HG03378 (cell line): ENCODE measurements around the gene KIF2C.
A peak's percentile ranks its signal among the peaks of the same experiment; 100 is the strongest.
"Not testable (repeated sequence)": the region's sequence is repeated elsewhere in the genome, so short reads cannot be mapped to it uniquely, and the experiment has no call there.

ENCODE experiments used
- ATAC-seq: cut with Tn5 transposase; IDR thresholded peaks from one replicate; pipeline ENCODE4 v1.9.1; 2021; ENCODE audit warnings: mild to moderate bottlenecking, moderate library complexity; ENCODE audit not compliant: unreplicated experiment

KIF2C gene

DNA sequence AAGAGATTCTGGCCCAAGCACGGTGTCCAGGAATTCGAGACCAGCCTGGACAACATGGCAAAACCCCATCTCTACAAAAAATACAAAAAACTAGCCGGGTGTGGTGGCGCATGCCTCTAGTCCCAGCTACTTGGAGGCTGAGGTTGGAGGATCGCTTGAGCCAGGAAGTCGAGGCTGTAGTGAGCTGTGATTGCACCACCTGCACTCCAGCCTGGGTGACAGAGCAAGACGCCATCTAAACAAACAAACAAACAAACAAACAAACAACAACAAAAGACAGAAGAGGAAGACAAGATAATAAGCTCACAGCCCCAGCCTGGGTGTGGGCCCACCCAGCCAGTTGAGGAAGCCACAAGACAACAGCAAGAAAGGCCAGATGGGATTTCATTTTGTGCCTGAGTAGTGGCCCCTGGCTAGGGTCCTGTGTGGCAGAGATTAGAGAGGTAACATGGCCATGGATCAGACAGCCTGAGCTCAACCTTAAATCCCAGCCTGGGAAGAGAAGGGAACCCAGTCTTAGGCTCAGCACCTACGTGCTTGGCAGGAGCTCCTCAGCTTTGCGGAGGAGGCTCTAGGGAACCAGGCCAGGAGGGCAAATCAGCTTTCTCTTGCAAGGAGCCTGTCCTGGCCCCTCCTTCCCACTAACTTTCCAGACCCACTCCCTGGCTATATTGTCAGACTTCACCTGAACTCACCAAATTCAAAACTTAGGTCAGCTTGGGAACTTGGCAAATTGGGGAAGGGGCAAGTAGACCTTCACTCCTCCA, 53.3 kb downstream of the KIF2C start:
- no peak for ATAC-seq

DNA sequence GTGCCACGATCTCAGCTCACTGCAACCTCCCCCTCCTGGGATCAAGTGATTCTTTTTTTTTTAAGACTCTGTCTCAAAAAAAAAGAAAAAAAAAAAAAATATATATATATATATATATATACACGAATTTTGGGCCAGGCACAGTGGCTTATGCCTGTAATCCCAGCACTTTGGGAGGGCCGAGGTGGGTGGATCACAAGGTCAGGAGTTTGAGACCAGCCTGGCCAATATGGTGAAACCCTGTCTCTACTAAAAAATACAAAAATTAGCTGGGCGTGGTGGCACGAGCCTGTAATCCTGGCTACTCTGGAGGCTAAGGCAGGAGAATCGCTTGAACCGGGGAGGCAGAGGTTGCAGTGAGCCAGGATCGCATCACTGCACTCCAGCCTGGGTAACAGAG, 58.2 kb downstream of the KIF2C start:
- ATAC-seq = not testable (repeated sequence)

DNA sequence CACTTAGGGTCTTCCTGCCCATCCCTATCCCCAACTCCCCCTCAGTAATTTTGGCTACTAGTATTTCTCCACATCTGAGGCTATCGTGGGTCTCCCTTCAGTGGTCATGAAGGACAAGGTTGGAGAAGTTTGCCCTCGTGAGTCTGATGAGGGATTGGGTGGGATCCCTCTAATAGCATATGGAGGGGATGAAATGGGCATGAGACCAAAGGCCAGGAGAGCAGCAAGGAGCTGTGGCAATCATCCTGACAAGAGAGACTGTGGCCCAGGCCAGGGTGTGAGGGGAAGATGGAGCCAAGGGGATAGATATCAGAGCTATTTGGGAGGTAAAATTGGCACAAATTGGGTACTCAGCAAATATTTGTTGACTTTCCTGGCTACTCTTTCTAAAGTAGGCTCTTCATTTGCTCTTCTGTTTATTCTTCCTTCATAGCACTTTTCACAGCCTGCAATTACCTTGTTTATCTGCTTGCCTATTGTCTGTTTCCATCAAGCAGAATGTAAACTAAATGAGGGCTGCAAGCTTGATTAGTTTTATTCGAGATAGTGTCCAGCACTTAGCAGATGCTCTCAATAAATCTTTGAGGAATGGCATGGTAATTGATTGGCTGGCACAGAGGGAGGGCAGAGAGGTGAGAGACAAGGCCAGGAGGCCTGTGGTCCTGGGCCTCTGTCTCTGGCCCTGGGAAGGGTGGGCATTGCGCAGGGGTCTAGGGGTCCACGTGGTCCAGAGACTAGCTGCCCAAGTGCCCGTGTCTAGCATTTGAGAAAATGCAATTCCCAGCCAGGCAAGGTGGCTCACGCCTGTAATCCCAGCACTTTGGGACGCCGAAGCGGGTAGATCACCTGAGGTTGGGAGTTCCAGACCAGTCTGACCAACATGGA, 59.1 kb downstream of the KIF2C start:
- ATAC-seq = no peak

DNA sequence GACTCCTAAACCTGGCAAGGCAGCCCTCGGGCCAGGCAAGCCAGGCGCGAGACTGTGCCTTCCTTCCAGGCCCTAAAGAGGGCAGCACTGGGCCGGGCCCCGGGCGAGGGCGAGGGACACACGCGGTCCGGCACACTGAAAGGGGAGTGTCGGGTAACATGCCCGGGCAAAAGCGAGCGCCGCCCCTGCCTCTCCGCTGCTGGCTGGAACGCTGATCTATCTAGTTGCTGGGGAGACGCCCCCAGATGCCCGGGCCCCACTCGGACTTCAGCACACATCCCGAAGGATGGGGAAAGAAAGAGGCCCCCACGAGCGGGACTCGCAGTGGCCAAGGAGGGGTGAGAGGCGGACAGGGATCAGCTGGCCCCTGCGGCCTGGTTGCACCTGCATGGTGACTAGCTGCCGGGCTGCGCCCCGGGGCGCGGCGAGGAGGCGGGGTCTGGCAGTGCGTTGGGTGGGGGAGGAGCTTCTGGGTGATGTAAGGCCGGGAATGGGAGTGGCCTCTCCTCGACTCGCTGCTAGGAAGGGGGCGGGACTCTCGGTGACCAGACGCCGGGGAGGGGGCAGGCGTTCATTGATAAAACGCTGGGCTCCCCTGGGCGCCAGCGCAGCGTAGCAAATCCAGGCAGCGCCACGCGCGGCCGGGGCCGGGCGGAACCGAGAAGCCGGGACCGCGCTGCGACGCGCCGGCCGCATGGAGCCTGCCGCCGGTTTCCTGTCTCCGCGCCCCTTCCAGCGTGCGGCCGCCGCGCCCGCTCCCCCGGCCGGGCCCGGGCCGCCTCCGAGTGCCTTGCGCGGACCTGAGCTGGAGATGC, 60.3 kb downstream of the KIF2C start, which contains the start of gene PLK3:
Gene PLK3, plus strand, starts transcription at position 608 of the 815 bp plus-strand sequence. Its CDS starts 87 bp downstream, at position 695.
- ATAC-seq = peak; percentile 67

DNA sequence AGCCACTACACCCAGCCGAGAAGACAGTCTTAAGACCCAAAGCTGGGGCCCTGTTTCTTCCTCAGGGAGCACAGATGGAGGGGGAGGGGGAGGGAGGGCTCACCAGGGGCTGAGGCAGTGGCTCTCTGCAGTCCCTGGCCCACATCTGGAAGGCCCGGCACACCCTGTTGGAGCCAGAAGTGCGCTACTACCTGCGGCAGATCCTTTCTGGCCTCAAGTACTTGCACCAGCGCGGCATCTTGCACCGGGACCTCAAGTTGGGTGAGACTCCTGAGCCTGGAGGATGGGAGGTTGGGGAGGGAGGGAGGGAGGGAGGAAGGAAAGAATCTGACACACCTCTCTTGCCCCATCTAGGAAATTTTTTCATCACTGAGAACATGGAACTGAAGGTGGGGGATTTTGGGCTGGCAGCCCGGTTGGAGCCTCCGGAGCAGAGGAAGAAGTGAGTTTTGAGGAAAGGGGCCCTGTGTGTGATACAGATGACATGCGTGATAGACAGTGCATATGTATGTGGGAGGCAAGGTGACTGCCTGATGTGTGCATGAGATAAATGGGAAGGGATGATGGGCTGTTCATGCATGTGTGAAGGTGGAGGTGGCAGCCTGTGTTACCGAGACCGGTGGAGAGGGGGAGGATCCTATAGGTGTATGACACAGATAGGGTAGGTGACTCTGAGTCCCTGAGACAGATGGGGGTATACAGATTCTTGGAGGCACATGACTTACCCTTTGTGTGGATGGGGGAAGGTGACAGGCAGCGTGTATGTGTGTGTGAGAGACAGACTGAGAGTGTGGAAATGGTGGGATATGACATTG, 62.1 kb downstream of the KIF2C start:
- ATAC-seq = no peak

DNA sequence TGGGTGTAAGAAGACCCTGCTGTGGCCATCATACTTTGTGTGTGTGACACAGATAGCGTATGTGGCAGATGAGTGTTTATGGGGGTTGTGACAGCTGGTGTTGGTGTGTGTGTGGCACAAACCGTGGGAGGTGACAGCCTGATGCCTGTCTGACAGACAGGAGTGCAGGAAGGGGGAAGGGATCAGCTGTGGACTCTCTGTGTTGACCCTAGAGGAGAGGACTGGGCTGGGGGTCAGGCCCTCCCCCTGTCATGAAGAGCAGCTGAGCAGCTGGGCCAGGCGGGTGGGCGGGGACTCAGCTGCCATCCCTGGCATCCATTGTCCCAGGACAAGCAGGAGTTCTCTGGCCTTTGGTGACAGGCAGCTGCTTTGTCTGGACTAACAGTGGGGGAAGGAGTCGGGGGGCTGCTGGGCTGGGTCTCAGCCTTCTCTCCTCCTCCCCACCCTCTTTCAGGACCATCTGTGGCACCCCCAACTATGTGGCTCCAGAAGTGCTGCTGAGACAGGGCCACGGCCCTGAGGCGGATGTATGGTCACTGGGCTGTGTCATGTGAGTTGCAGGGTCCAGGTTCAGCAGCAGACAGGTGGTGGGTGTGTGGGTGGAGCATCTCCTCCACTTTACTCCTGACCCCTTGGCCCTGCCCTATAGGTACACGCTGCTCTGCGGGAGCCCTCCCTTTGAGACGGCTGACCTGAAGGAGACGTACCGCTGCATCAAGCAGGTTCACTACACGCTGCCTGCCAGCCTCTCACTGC, 62.8 kb downstream of the KIF2C start:
- no peak for ATAC-seq

DNA sequence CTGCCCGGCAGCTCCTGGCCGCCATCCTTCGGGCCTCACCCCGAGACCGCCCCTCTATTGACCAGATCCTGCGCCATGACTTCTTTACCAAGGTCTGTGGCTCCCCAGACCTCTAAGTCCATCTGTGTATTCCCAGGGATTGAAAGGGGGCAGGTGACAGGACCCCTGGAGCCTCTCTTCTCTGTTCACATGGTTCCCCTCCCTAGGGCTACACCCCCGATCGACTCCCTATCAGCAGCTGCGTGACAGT, 63.4 kb downstream of the KIF2C start:
- no peak for ATAC-seq

DNA sequence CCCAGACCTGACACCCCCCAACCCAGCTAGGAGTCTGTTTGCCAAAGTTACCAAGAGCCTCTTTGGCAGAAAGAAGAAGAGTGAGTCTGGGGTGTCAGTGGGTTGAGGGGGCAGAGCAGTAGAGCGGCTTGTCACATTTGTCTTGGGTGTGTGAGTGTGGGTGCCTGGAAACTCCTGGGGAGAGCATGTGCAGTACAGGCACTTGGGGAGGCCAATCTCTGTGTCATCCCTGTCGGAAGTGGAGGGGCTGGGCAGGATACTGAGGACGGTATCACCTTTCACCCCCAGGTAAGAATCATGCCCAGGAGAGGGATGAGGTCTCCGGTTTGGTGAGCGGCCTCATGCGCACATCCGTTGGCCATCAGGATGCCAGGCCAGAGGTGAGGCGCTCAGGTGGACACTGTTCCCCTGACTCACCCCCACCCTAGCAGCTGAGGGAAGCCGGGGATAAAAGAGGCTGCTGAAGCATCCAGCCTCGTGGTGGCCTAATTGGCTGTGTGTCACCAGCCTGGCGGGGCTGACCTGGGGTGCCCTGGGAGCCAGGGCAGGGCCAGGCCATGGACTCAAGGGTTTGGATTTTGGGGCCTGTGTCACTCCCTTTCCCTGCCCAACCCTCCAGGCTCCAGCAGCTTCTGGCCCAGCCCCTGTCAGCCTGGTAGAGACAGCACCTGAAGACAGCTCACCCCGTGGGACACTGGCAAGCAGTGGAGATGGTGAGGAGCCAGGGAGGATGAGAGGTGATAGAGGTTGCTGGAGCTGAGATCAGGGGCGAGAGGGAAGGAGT, 63.9 kb downstream of the KIF2C start:
- ATAC-seq = no peak

DNA sequence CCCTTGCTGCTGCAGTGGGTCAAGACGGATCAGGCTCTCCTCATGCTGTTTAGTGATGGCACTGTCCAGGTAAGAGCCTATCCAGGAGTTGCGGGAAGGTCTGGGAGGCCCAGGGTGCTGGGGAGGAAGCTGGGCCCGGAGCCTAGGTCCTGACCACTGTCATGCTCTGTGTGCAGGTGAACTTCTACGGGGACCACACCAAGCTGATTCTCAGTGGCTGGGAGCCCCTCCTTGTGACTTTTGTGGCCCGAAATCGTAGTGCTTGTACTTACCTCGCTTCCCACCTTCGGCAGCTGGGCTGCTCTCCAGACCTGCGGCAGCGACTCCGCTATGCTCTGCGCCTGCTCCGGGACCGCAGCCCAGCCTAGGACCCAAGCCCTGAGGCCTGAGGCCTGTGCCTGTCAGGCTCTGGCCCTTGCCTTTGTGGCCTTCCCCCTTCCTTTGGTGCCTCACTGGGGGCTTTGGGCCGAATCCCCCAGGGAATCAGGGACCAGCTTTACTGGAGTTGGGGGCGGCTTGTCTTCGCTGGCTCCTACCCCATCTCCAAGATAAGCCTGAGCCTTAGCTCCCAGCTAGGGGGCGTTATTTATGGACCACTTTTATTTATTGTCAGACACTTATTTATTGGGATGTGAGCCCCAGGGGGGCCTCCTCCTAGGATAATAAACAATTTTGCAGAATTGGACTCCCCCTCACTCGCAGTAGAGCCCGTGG, 65.8 kb downstream of the KIF2C start:
- no peak for ATAC-seq

DNA sequence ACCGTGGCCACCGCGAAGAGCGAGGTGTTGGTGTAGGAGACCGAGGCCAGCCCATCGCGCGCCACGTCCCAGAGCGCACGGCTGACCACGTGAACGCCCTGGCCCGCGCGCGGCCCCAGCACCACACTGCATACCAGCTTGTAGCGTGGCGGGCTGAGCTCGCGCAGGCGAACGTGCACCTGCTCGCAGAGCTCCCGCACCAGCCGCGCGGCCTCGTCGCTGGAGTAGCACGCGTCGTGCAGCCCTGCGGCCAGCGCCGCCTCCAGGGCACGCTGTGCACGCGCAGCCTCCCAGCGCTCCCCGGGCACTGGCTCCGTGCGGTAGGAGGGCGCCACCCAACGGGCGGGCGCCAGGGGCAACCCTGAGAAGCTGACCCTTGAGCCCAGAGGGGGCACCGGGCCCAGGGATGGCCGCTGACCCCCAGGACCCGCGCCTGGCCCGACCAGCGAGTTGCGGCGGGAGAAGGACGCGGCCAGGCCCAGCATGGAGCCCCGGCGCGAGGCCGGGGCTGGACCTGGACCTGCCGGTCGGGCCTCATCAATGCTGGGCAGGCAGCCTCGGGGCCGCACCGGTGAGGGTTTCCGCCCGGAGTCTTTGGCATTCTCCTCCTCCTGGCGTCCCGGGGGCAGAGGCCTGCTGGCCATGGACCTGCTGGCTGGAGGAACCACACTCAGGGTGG, 66.5 kb downstream of the KIF2C start:
- ATAC-seq = no peak

DNA sequence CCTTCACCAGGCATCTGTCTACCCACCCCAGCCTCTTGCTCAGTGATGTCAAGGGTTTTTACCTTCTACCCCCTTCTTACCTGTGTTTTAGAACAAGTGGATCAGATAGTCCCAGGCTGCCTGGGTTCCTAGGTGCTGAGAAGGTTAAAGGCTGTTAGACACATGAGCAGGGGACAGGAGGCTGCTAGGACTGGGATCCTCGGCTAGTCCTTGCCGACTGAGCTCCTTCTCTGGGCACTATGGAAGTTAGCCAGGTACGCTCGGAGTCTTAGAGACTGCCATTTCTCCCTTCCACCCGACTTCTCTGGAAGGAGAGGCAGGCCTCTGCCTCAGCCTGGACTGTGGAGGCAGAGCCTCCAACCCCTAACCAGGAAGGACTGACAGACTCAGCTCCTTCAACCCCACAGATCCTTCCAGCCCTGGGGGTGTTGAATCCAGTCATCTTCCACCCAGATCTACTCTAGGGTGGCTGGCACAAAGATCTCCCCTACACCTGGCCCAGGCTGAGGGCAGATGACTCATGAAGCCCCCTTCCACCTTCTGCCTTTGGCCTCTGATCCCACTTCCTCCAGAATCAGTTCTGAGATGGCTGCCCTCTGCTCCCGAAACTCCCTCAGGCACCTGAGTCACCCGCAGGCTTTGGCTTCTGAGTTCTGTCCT, 67.2 kb downstream of the KIF2C start, which contains the start of gene DYNLT4:
Gene DYNLT4, minus strand, starts transcription at position 648 of the 660 bp plus-strand sequence. CDS start 683 bp downstream, outside the sequence.
- ATAC-seq = no peak

DNA sequence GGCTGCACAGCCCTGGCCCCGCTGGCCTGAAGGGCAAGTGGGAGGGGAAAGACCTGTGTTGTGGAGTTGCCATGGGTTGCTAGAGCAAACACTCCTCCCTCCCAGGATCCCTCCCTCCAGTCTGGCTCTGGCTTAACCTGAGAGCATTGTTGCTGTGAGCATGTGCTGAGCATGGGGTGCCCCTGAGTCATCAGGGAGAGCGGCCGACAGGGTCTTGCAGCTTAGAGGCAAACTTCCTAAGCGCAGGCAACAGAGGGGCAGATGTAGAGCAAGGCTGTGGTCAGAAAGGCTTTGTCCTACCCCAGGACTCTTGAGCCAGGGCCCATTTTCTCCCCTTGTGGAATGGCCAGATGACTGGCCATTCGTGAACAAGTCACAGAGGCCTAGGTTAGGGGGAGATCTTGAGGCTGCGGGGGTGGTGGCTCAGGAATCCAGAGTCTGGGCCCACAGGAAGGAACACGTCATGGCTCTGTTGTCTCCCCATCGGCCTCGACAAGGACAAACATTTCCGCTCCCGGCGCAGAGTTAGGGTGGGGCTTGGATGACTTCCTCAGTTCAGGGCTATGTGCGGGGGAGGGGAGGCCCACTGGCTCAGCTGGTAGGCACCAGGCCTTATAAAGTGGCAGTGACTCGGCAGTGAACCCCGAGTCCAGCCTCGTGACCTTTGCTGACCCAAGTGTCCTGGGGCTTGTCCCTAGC, 67.9 kb downstream of the KIF2C start:
- ATAC-seq = peak; percentile 27

DNA sequence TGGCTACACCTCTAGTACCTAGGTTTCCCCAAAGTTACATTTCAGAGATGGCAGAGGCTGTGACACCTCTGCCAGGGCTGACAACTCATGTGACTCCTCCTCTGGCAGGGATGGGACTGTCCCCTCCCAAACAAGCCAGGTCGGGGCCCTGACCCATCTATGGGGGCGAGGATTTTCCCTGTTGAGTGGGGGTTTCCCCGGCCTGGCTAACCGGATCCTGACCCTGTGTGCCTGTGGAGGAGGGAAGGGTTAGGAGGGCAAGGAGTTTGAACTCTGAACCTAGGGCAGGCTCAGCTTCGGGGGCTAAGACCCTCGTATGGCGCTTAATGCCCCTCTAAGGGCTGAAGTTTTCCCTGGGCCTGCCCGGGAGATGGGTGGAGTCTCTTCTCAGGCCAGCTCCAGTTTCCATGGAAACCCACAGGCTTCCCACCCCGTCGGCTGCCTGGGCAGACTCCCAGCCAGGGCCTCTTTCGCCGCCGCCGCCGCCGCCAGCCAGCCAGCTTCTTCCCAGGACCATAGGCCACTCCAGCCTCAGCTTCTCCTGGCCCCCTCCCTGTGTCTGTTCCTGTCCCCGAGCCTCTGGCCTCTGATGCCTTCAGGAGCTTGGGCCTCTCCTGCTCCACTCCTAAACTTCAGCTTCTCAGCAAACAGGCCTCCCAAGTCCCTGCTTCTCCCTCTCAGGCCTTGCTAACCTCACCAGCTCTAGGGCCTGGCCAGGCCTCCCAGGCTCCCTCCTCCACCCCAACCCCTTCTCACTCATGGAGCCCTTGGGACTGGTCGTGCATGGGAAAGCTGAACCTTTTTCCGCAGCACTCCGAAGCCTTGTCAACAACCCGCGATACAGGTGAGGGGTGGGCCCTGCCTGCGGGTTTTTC, 68.7 kb downstream of the KIF2C start, which contains the start of gene BTBD19:
Gene BTBD19, plus strand, starts transcription at position 461 of the 875 bp plus-strand sequence. Its CDS starts 298 bp downstream, at position 759.
- ATAC-seq = peak; percentile 28

DNA sequence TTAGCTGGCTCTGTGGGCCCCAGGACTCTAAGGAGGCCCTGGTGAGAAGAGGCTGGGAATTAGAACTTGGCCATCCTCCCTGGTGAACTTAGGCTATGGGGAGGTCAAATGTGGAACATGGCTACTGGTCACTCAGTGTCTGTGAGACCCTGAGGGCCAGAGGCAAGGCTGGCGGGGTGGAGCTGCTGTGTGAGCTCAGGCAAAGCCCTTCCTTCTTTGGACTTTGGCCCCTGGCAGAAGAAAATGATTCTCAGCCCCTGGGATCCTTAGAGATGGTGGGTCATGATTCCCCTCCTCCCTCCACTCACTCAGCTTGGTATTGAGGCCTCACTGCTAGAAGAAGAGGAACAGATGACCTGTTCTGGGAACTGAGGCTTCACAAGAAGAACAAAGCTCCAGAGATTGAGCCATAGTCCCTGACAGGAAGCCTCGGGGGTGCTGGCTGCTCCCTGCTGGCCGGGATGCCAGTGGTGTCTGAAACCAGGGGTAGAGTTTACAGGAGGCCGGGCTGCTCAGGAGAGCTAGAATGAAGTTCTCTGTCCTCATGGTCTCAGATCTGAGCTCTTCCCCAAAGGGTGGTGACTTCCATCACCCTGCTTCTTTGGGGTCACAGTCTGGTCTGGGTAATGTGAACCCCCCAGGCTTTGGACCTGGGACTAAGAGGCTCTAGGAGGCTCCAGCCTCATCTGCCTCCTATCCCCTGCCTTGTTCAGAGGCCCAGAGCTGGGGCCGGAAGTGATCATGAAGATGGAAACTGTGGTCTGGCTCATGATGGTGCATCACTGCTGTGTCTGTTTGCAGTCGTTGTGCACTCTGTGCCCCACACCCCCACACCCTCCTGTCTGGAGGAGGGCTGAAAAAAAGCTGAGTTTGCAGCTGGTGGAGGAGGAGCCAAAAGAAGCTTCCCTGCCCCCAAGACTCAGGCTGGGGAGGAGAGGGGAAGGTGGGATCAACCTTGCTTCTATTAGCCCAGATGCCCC, 69.6 kb downstream of the KIF2C start:
- ATAC-seq = peak; percentile 38
